ENCODE data around the gene BOLA1.
"Not testable (repeated sequence)": the region's sequence is repeated elsewhere in the genome, so short reads cannot be mapped to it uniquely, and the experiment has no call there.

BOLA1 gene

GRCh38 chr1:149886396-149887195 is 12.8 kb upstream of the BOLA1 start:
- H3K4me3 ChIP-seq (ENCODE audit: low read depth, low read length), result peak overlapping the region; percentile 68
- TF ChIP-seq CTCF (IDR thresholded peaks at IDR 0.05; ENCODE audit: insufficient read depth, low read depth, low read length, missing control alignments), result no peak
- DNase-seq (ENCODE audit: low read depth), result peak; percentile 99

DNA sequence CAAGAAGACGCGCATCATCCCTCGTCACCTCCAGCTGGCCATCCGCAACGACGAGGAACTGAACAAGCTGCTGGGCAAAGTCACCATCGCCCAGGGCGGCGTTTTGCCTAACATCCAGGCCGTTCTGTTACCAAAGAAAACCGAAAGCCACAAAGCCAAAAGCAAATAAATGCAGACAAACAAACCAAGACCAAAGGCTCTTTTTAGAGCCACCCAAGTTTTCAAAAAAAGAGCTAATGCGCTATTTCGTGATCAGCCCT is 12.2 kb upstream of the BOLA1 start:
- not testable (repeated sequence) for DNase-seq (ENCODE audit: low read depth)
- peak overlapping the region; percentile 68 for H3K4me3 ChIP-seq (ENCODE audit: low read depth, low read length)

GRCh38 chr1:149887456-149888246 is 11.7 kb upstream of the BOLA1 start:
- peak; percentile 98 for DNase-seq (ENCODE audit: low read depth)
- peak overlapping the region; percentile 70 for H3K4me3 ChIP-seq (ENCODE audit: low read depth, low read length)
- TF ChIP-seq CTCF (IDR thresholded peaks at IDR 0.05; ENCODE audit: insufficient read depth, low read depth, low read length, missing control alignments), result no peak

DNA sequence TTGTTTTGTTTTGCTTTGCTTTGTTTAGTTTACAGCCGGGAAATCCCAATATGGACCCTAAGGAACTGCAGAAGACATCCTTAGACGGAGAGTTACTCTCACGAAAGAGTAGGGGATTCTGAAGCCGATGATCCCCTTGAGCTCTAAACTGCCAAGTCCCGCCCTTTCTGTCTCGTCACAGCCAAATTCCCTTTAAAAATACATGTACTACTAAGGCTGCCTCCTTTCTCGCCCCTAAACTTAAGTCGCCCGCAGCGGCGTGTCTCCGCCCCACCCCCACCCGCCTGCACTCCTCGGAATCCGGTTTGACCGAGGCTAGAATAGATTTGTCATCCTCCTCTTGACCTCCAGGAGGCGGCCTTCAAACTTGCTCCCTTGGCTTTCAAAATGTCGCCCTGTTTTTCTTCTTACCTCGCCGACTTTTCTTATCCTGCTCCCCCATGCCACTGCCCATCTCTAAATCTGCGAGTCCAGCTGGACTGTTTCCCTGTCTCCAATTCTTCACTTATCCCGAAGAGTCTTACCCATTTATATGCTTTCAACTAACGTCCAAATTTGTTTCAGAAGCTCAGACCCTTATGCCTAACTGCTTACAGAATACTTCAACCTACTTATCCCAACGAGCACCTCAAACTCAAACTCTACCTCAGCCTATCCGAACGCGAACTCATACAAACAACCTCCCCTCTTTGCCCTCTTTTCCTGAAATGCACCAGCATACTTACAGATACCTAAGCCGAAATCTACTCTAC is 10.9 kb upstream of the BOLA1 start:
- TF ChIP-seq CTCF (IDR thresholded peaks at IDR 0.05; ENCODE audit: insufficient read depth, low read depth, low read length, missing control alignments), result peak; percentile 65
- H3K4me3 ChIP-seq (ENCODE audit: low read depth, low read length), result peak overlapping the region; percentile 70
- DNase-seq (ENCODE audit: low read depth), result peak; percentile 98

DNA sequence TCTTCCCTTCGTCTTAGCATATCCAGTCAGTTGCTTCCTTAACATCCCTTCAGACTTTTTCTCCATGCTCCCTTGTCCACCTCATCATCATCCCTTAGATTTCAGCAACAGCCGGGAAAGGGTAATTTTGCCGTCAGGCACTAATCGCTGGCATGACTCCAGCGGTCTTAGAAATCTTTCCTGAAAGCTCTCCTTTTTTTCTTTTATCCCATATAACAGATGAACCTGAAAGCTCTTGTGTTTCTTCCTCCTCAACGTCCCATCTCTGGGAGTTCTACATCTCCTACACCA is 10.4 kb upstream of the BOLA1 start:
- no peak for DNase-seq (ENCODE audit: low read depth)
- H3K4me3 ChIP-seq (ENCODE audit: low read depth, low read length), result peak overlapping the region; percentile 70
- no peak for TF ChIP-seq CTCF (IDR thresholded peaks at IDR 0.05; ENCODE audit: insufficient read depth, low read depth, low read length, missing control alignments)

GRCh38 chr1:149896575-149896974 is 2.8 kb upstream of the BOLA1 start:
- no peak for TF ChIP-seq CTCF (IDR thresholded peaks at IDR 0.05; ENCODE audit: insufficient read depth, low read depth, low read length, missing control alignments)
- H3K4me3 ChIP-seq (ENCODE audit: low read depth, low read length), result no peak overlapping the region
- no peak for DNase-seq (ENCODE audit: low read depth)

DNA sequence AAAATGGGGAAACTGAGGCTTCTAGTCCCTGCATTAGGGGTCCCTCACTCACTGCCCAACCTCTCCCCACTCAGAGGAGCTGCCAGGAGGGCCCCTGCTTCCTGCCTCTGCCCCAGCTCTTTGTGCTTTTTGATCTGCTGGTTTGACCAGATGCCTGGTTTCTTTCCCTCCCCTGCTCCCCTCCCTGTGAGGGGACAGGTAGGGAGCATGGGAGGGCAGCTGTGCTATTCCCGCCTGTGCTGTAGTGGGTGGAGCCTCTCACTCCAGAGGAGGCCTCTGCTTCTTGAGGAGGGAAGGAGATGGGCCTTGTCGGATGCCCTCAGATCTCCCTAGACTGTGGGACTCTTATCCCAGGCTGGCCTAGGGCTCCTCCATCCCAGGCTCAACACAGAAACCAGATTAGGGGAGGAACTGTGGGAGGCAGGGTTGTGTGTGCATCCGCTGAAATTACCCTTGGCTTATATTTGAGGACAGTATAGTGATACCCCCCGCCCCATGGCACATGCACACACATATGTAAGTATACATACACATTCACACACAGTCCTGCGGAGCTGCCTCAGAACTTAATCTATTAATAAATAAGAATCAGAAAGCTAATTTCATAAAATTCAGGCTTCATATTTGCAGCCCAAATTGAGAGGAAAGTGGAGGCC is 4.6 kb downstream of the BOLA1 start:
- no peak for DNase-seq (ENCODE audit: low read depth)
- no peak overlapping the region for H3K4me3 ChIP-seq (ENCODE audit: low read depth, low read length)
- TF ChIP-seq CTCF (IDR thresholded peaks at IDR 0.05; ENCODE audit: insufficient read depth, low read depth, low read length, missing control alignments), result no peak
